HEK293 (cell line): ENCODE measurements around the gene NNT.

Experiments
- ATF2 ChIP-seq: fragments of 450-650 bp; formaldehyde crosslinking; IDR thresholded peaks from 2 replicates; pipeline ENCODE4 v1.5.1; 2016; ENCODE audit warnings: missing biosample characterization, missing genetic modification characterization, low read depth
- CTCF ChIP-seq: fragments of 450-650 bp; formaldehyde crosslinking; IDR thresholded peaks from 2 replicates; pipeline ENCODE4 v1.5.1; 2016; ENCODE audit warnings: missing biosample characterization, missing genetic modification characterization
- ZBTB7A ChIP-seq: fragments of 450-650 bp; formaldehyde crosslinking; IDR thresholded peaks from 2 replicates; pipeline ENCODE4 v1.5.1; 2016; ENCODE audit warnings: low read depth, missing biosample characterization, missing genetic modification characterization
- ZFHX2 ChIP-seq: fragments of 450-650 bp; formaldehyde crosslinking; conservative IDR thresholded peaks from 2 replicates; pipeline ENCODE4 v1.5.1; 2016; ENCODE audit warnings: missing biosample characterization, missing genetic modification characterization
- ZFP69B ChIP-seq: fragments of 450-650 bp; formaldehyde crosslinking; IDR thresholded peaks from 2 replicates; pipeline ENCODE4 v1.5.1; 2016; ENCODE audit warnings: missing biosample characterization, missing genetic modification characterization
- ZNF416 ChIP-seq: fragments of 450-650 bp; formaldehyde crosslinking; IDR thresholded peaks from 2 replicates; pipeline ENCODE4 v1.5.1; 2016; ENCODE audit warnings: missing biosample characterization, missing genetic modification characterization
- ZNF560 ChIP-seq: fragments of 450-650 bp; formaldehyde crosslinking; IDR thresholded peaks from 2 replicates; pipeline ENCODE4 v1.5.1; 2017; ENCODE audit warnings: missing biosample characterization, missing genetic modification characterization, borderline replicate concordance
- ZNF768 ChIP-seq: fragments of 450-650 bp; formaldehyde crosslinking; IDR thresholded peaks from 2 replicates; pipeline ENCODE4 v1.5.1; 2018; ENCODE audit warnings: missing biosample characterization, mild to moderate bottlenecking, missing genetic modification characterization
- ZNF830 ChIP-seq: fragments of 450-650 bp; IDR thresholded peaks from 2 replicates; pipeline ENCODE4 v1.5.0; 2018; ENCODE audit warnings: missing biosample characterization, missing genetic modification characterization, low read depth, mild to moderate bottlenecking, moderate library complexity

GRCh38 chr5:43638546-43638945 lies 35.6 kb downstream of the NNT start:
- TF ChIP-seq ATF2 (no peak), ZNF768 (tag by site-specific recombination) (no peak), CTCF (tag by site-specific recombination) (no peak), ZNF560 (tag by site-specific recombination) (no peak), ZFP69B (tag by site-specific recombination) (no peak), ZBTB7A (tag by site-specific recombination) (no peak), ZNF416 (no peak), ZFHX2 (tag by site-specific recombination) (no peak), ZNF830 (tag by site-specific recombination) (no peak)
